Measurements from ENCODE around the gene GPR15.

GPR15 gene

GRCh38 chr3:98501270-98501669 lies 30.5 kb upstream of the GPR15 start:
- H3K4me3 ChIP-seq (ENCODE audit: low read depth, low read length) = no peak overlapping the region
- no peak for DNase-seq (ENCODE audit: low read depth)
- TF ChIP-seq POLR2A (IDR thresholded peaks at IDR 0.05; ENCODE audit: extremely low read depth, insufficient read length) = no peak

- no peak for DNase-seq (ENCODE audit: low read depth)
- no peak for TF ChIP-seq POLR2A (IDR thresholded peaks at IDR 0.05; ENCODE audit: extremely low read depth, insufficient read length)
Observed at GRCh38 chr3:98501863-98502576, 29.8 kb upstream of the GPR15 start.

GRCh38 chr3:98504539-98504938 lies 27.2 kb upstream of the GPR15 start:
- TF ChIP-seq MAX (IDR thresholded peaks at IDR 0.05; ENCODE audit: low read depth, low read length) (no peak), MYC (IDR thresholded peaks at IDR 0.05; ENCODE audit: low read depth, low read length) (no peak), CTCF (IDR thresholded peaks at IDR 0.05; ENCODE audit: low read depth, low read length) (no peak), POLR2A (IDR thresholded peaks at IDR 0.05; ENCODE audit: extremely low read depth, insufficient read length) (no peak)
- DNase-seq (ENCODE audit: low read depth) = no peak
- H3K4me3 ChIP-seq (ENCODE audit: low read depth, low read length) = no peak overlapping the region

More at GRCh38 chr3:98501863-98502576, 29.8 kb upstream of the GPR15 start:
- H3K4me3 ChIP-seq (ENCODE audit: low read depth, low read length) = no peak overlapping the region

- H3K4me3 ChIP-seq (ENCODE audit: low read depth, low read length) = no peak overlapping the region
- TF ChIP-seq MAX (IDR thresholded peaks at IDR 0.05; ENCODE audit: low read depth, low read length) (no peak), MYC (IDR thresholded peaks at IDR 0.05; ENCODE audit: low read depth, low read length) (no peak), CTCF (IDR thresholded peaks at IDR 0.05; ENCODE audit: low read depth, low read length) (no peak), POLR2A (IDR thresholded peaks at IDR 0.05; ENCODE audit: extremely low read depth, insufficient read length) (no peak)
- DNase-seq (ENCODE audit: low read depth) = no peak
Observed at GRCh38 chr3:98508582-98508981, 23.2 kb upstream of the GPR15 start.

- H3K4me3 ChIP-seq (ENCODE audit: low read depth, low read length) = no peak overlapping the region
- TF ChIP-seq MAX (IDR thresholded peaks at IDR 0.05; ENCODE audit: low read depth, low read length) = no peak
- no peak for TF ChIP-seq POLR2A (IDR thresholded peaks at IDR 0.05; ENCODE audit: extremely low read depth, insufficient read length)
- no peak for TF ChIP-seq CTCF (IDR thresholded peaks at IDR 0.05; ENCODE audit: low read depth, low read length)
- no peak for TF ChIP-seq MYC (IDR thresholded peaks at IDR 0.05; ENCODE audit: low read depth, low read length)
- no peak for DNase-seq (ENCODE audit: low read depth)
Observed at GRCh38 chr3:98512576-98512975, 19.2 kb upstream of the GPR15 start.

- DNase-seq (ENCODE audit: low read depth) = peak; percentile 87
- H3K4me3 ChIP-seq (ENCODE audit: low read depth, low read length) = no peak overlapping the region
- TF ChIP-seq MYC (IDR thresholded peaks at IDR 0.05; ENCODE audit: low read depth, low read length) (no peak), POLR2A (IDR thresholded peaks at IDR 0.05; ENCODE audit: extremely low read depth, insufficient read length) (no peak), CTCF (IDR thresholded peaks at IDR 0.05; ENCODE audit: low read depth, low read length) (no peak), MAX (IDR thresholded peaks at IDR 0.05; ENCODE audit: low read depth, low read length) (no peak)
Observed at GRCh38 chr3:98513091-98513511, 18.7 kb upstream of the GPR15 start.

- no peak for TF ChIP-seq MYC (IDR thresholded peaks at IDR 0.05; ENCODE audit: low read depth, low read length)
- TF ChIP-seq MAX (IDR thresholded peaks at IDR 0.05; ENCODE audit: low read depth, low read length) = no peak
- no peak for TF ChIP-seq CTCF (IDR thresholded peaks at IDR 0.05; ENCODE audit: low read depth, low read length)
- no peak for TF ChIP-seq POLR2A (IDR thresholded peaks at IDR 0.05; ENCODE audit: extremely low read depth, insufficient read length)
- DNase-seq (ENCODE audit: low read depth) = no peak
- no peak overlapping the region for H3K4me3 ChIP-seq (ENCODE audit: low read depth, low read length)
Observed at GRCh38 chr3:98513736-98514135, 18.0 kb upstream of the GPR15 start.
